ENCODE data around the gene EIF2B5. TPM values are rescaled to one million over a fixed set of nuclear protein-coding genes. Genes with fewer than 3 reads are reported as not detected.
A peak's percentile ranks its signal among the peaks of the same experiment; 100 is the strongest.

Gene EIF2B5
- total and polyA plus RNA-seq, 9 of the 15 experiments (the other 6 are each of a cell fraction or from before 2014, with no cell fraction given) = 19.1 to 92.4 (median 74.0) TPM

- TF ChIP-seq AFF1 (IDR thresholded peaks at IDR 0.05; ENCODE audit: low read depth in 1 of 2, partially characterized antibody in 2 of 2) (peak in 1 of 2 experiments; percentile 97), HCFC1 (IDR thresholded peaks at IDR 0.05; ENCODE audit: low read depth, low read length) (peak; percentile 98), ATF7 (IDR thresholded peaks at IDR 0.05) (peak; percentile 79), PHB (CRISPR knock-in tag; IDR thresholded peaks at IDR 0.05) (no peak), TCF15 (CRISPR knock-in tag; IDR thresholded peaks at IDR 0.05) (no peak), E2F6 (IDR thresholded peaks at IDR 0.05; ENCODE audit: borderline replicate concordance in 1 of 2, extremely low read depth in 1 of 2, insufficient read depth in 1 of 2, insufficient read length in 1 of 2, low read depth in 1 of 2, low read length in 1 of 2, poor library complexity in 1 of 2, severe bottlenecking in 1 of 2) (peak in 1 of 2 experiments; percentile 55), SAFB (IDR thresholded peaks at IDR 0.05; ENCODE audit: borderline replicate concordance, low read depth, low read length) (no peak), GABPB2 (CRISPR knock-in tag; conservative IDR thresholded peaks at IDR 0.05) (0 out of 2 replicates have a peak, but pooled peaks have one; percentile 7), EP400 (IDR thresholded peaks at IDR 0.05) (peak; percentile 61), BRF2 (IDR thresholded peaks at IDR 0.05; ENCODE audit: borderline replicate concordance, insufficient read depth, insufficient read length) (no peak), PCBP1 (IDR thresholded peaks at IDR 0.05; ENCODE audit: low read depth, low read length, poor library complexity, severe bottlenecking) (peak; percentile 43), FOXJ2 (tag; IDR thresholded peaks at IDR 0.05) (no peak; the same call in 1 of the 2 replicates), MITF (IDR thresholded peaks at IDR 0.05) (no peak), ZNF740 (CRISPR knock-in tag; IDR thresholded peaks at IDR 0.05) (peak; percentile 37; the same call in 1 of the 2 replicates), ZNF740 (tag; IDR thresholded peaks at IDR 0.05) (no peak), ATF1 (CRISPR knock-in tag; IDR thresholded peaks at IDR 0.05) (no peak), ATF1 (tag; IDR thresholded peaks at IDR 0.05) (peak; percentile 69)
These were observed 39.7 kb downstream of the EIF2B5 start, which contains the start of gene AP2M1 (continued) for GRCh38 chr3:184174646-184175492.
